NCI-H1694 (cell line): Measurements from ENCODE around the gene CDH4.
"Not testable (repeated sequence)": the region's sequence is repeated elsewhere in the genome, so short reads cannot be mapped to it uniquely, and the experiment has no call there.

Experiments used
- DNase-seq: peaks from one replicate; lab custom pipeline; 2025; lab: John Stamatoyannopoulos, UW

CDH4 gene

DNA sequence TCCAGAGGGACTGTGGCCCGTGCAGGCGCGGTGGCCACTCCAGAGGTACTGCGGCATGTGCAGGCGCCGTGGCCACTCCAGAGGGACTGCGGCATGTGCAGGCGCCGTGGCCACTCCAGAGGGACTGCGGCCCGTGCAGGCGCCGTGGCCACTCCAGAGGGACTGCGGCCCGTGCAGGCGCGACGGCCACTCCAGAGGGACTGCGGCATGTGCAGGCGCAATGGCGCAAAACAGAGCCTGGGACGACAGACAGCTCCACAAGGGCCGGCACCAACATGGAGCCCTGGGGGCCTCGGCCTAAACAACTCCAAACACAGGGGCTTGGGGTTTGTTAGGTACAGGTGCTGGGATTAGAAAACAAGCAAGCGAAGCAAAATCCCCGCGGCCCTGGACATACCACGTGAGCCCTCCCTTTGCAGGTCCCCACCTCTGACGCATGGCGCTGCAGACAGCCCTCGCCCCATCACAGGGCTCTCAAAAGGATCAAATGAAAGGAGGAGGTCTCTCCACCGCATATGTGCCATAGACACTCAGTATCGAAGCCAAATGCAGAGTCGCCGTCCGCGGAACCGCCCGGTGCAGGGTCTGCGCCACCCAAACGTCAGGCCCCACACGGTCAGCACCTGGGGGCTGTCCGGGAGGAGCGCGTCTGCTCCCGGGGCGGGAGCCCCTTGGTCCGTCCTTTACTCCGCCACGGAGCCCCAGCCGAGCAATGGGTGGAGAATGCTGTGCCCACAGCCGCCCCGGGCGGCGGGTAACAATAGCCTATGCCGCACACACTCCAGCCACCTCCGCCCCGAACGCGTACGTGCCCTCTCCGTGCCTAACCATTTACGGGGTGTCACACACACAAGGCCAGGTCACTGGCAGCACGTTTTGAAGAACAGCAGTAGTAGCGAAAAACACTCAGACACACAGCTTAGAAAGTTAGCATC is 727.9 kb downstream of the CDH4 start:
- no peak for DNase-seq

DNA sequence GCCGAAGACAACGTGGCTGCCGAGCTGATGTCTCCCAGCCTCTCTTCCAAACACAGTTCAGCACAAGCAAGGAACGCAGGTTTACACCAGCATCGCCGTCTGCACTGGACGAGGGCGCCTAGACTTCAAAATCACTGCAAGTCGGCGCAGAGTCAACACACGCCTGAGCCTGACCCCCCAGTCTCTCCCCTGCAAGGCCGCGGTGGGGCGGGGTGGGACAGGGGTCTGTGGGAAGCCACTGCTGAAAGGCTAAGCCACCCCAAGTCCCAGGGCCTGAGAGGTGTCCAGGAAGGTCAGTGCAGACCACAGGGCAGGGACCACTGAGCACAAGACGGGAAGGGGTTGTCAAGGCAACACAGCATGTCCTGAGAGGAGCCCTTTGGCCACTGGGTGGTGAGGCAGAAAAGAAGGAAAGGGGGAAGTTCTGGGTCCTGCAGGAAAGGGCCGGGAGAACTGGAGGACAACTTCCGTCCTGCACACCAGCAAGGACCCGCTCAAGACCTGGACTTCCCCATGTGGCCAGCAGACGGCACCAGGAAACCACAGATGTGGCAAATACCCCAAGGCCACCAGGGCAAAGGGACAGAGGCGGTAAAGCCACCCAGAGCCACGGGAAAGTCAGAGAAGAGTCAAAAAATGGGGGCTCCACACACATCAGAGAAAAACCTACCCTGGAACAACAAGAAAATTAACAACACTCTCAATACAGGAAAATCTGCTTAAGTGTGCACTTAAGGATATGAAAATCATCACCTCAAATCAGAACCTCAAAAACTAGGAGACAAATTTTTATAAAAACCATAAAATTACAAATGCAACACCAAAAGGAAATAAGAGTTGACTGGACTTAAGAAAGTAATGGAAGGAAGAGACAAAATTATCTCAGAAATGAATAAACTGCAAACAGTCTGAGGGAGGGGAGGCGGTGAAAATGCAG is 728.9 kb downstream of the CDH4 start:
- DNase-seq: no peak

GRCh38 chr20:61981691-61982090 is 729.6 kb downstream of the CDH4 start:
- DNase-seq: not testable (repeated sequence)

DNA sequence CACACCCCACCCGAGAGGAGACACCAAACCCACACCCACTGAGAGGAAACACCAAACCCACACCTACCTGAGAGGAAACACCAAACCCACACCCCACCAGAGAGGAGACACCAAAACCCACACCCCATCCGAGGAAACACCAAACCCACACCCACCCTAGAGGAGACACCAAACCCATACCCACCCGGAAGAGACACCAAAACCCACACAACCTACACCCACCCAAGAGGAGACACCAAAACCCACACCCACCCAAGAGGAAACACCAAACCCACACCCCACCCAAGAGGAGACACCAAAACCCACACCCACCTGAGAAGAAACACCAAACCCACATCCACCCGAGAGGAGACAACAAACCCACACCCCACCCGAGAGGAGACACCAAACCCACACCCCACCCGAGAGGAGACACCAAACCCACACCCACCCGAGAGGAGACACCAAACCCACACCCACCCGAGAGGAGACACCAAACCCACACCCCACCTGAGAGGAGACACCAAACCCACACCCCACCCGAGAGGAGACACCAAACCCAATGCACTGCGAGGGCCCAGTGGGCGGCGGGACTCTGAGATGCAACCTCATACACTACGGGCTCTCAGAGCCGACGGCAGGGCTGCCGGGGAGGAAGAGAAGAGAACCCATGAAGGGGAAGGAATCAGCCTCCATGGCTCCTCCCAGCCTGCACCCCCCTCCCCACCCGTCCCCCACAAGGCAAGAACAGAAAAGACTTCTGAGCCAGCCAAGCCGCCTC is 730.3 kb downstream of the CDH4 start:
- no peak for DNase-seq

GRCh38 chr20:61982951-61983315 is 730.9 kb downstream of the CDH4 start:
- no peak for DNase-seq

- no peak for DNase-seq
Observed at GRCh38 chr20:61983965-61984364, 731.9 kb downstream of the CDH4 start.

- DNase-seq: not testable (repeated sequence)
Observed at GRCh38 chr20:61984431-61984830, 732.4 kb downstream of the CDH4 start.

- no peak for DNase-seq
Observed at GRCh38 chr20:61985096-61985495, 733.0 kb downstream of the CDH4 start.

GRCh38 chr20:61986762-61987321 is 734.8 kb downstream of the CDH4 start:
- DNase-seq: no peak

- DNase-seq: no peak
Observed at GRCh38 chr20:61988665-61989064, 736.6 kb downstream of the CDH4 start.

GRCh38 chr20:61989741-61990140 is 737.7 kb downstream of the CDH4 start:
- no peak for DNase-seq
